Transverse colon (tissue), 4 donors: ENCODE measurements around the gene FAM107B. TPM values are rescaled to one million over a fixed set of nuclear protein-coding genes. Genes with fewer than 3 reads are reported as not detected.

Experiments used
- DNase-seq: peaks from one replicate; pipeline ENCODE4 v3.0.0-alpha.2; 2019
- H3K27ac ChIP-seq, 4 donors: fragments of 200-600 bp; sonication (generic); 2 replicates each; pipeline ENCODE4 v1.5.1; 2016 to 2018; ENCODE audit warnings: inconsistent platforms in 4 of 4
- H3K27me3 ChIP-seq: fragments of 200-600 bp; sonication (generic); 2 replicates; pipeline ENCODE4 v1.5.1; 2017; ENCODE audit warnings: inconsistent platforms
- H3K36me3 ChIP-seq, 4 donors: fragments of 200-600 bp; sonication (generic); 2 replicates each; pipeline ENCODE4 v1.5.1; 2017 to 2019; ENCODE audit warnings: inconsistent platforms in 4 of 4
- H3K4me1 ChIP-seq, 4 donors: fragments of 200-600 bp; sonication (generic); 2 replicates each; pipeline ENCODE4 v1.5.1; 2017 to 2020; ENCODE audit warnings: inconsistent platforms in 4 of 4
- H3K4me3 ChIP-seq, 4 donors: fragments of 200-600 bp; sonication (generic); 1 replicate in 1 of 4; 2 replicates in 3 of 4; pipeline versions ENCODE4 v1.5.1 to v1.6.1; 2017 to 2019; ENCODE audit warnings: inconsistent platforms in 4 of 4
- H3K9me3 ChIP-seq, 2 donors: fragments of 200-600 bp; sonication (generic); 2 replicates each; pipeline ENCODE4 v1.5.1; 2017 to 2019; ENCODE audit warnings: inconsistent platforms in 2 of 2
- CTCF ChIP-seq, 5 experiments: fragments of 200-600 bp in 3 of 5; fragments of 450-650 bp in 2 of 5; sonication (generic) in 3 of 5; IDR thresholded peaks; 1 replicate in 2 of 5; 2 replicates in 3 of 5; pipeline ENCODE4 v1.5.1; 2016 to 2017; ENCODE audit warnings: antibody characterized with exemption in 5 of 5, inconsistent platforms in 3 of 5, mild to moderate bottlenecking in 2 of 5, moderate library complexity in 1 of 5
- EP300 ChIP-seq: sonication (generic); formaldehyde crosslinking; IDR thresholded peaks from one replicate; pipeline ENCODE4 v1.6.1; 2017; ENCODE audit warnings: antibody characterized with exemption, low read depth
- POLR2A ChIP-seq: fragments of 450-650 bp; IDR thresholded peaks from one replicate; pipeline ENCODE4 v1.6.1; 2016; ENCODE audit warnings: antibody characterized with exemption, mild to moderate bottlenecking, moderate library complexity
- POLR2AphosphoS5 ChIP-seq, 3 donors: sonication (generic); formaldehyde crosslinking; IDR thresholded peaks; one replicate each; pipeline ENCODE4 v1.6.1; 2016; ENCODE audit warnings: antibody characterized with exemption in 3 of 3
- WGBS, 2 donors: methylation state at CpG; one replicate each; pipeline ENCODE4 v1.1.5; 2018; ENCODE audit warnings: low coverage in 1 of 2; 5-methylcytosine and 5-hydroxymethylcytosine counted together
- in situ Hi-C, 4 donors: fragments of 200-750 bp; cut with MboI; loops; one replicate each; pipeline versions ENCODE4 v1.15.0 to v1.15.1; 2017; ENCODE audit warnings: low sequenced_read_pairs in 3 of 4, low pct_ligation_motif_present in 1 of 4, low pct_unique_long_range_greater_than_20kb in 1 of 4
- intact Hi-C: fragments of 100-400 bp; cut with DNase I; formaldehyde crosslinking; loops from one replicate; pipeline ENCODE4 v1.15.1; 2023; ENCODE audit warnings: low total_unique reads
- total RNA-seq, 4 donors: library from RNA; depleted of rRNA; stranded (reverse); fragments of >200 nt; gene quantifications; one replicate each; pipeline ENCODE4 v1.1.0, GENCODE V29; 2016

Gene FAM107B
- total RNA-seq, 4 donors from 2014 or later, result 23.9 to 71.0 (median 52.8) TPM

GRCh38 chr10:14560791-14561765 lies 213.6 kb downstream of the FAM107B start:
- Histone ChIP-seq H3K4me1 (peaks cover 4 to 52% (median 17%) of the 10 kb centered on the region in 4 donors), H3K27ac (no peak overlapping the region), H3K9me3 (no peaks in the 10 kb centered on the region), H3K4me3 (no peak overlapping the region), H3K36me3 (no peaks in the 10 kb centered on the region), H3K27me3 (no peaks in the 10 kb centered on the region)
- no peak for DNase-seq
- TF ChIP-seq POLR2A (no peak), EP300 (no peak), POLR2AphosphoS5 (IDR thresholded peaks at IDR 0.05) (no peak), CTCF (IDR thresholded peaks at IDR 0.05) (no peak)
- intact Hi-C loops (no loop called here), in situ Hi-C loops (no loop called here)
- WGBS, 2 donors, result 80 to 81% methylated on average over 10 to 15 of the region's 15 CpGs

DNA sequence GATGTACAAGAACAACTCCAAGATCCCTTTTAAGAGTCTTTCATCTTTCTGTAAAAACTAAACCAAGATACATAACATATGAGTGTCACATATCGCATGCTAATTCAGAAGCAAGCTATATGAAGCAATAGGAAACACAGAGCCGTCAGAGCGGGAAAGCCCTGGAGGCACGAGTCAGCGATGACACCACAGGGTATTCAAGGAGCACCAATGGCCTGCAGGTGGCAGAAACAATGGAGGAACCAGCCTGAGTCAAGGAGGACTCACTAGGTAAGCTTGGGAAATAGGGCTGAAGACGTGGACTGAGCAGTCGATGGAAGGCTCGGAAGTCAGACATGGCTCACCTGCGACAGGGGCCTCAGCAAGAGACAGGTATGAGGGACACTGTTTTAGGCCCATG lies 214.4 kb downstream of the FAM107B start:
- H3K4me1 ChIP-seq, result peaks cover 6 to 58% (median 23%) of the 10 kb centered on the region in 4 donors
- H3K27ac ChIP-seq, result no peak overlapping the region
- no peak overlapping the region for H3K4me3 ChIP-seq
- WGBS, 2 donors, result 66 to 74% methylated on average over 8 to 9 of the region's 9 CpGs
- in situ Hi-C loops (no loop called here), intact Hi-C loops (no loop called here)
- no peaks in the 10 kb centered on the region for H3K9me3 ChIP-seq
- H3K27me3 ChIP-seq, result no peaks in the 10 kb centered on the region
- no peak for DNase-seq
- no peaks in the 10 kb centered on the region for H3K36me3 ChIP-seq
- peak in 1 of 5 experiments; percentile 12 for TF ChIP-seq CTCF (IDR thresholded peaks at IDR 0.05)
- TF ChIP-seq EP300, result no peak
- TF ChIP-seq POLR2A, result no peak
- TF ChIP-seq POLR2AphosphoS5 (IDR thresholded peaks at IDR 0.05), result no peak

DNA sequence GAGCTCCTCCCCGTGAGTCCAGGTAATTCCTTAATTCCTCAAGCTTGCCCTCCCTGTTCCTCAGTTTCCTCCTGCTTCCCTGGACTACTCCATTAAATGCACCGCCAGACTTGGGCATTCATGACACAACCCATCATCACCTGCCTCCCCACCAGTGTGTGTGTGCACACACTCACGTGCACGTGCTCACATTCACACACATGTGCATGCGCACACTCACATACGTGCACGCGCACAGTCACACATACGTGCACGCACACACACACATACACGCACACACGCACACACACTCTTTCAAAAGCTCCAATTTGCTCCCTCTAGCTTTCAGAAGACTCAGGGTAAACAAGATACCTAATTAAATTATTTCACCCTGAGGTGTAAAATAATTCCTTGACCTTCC lies 216.7 kb downstream of the FAM107B start:
- DNase-seq, result no peak
- Histone ChIP-seq H3K27ac (no peak overlapping the region), H3K4me3 (no peak overlapping the region), H3K27me3 (no peaks in the 10 kb centered on the region), H3K9me3 (no peaks in the 10 kb centered on the region), H3K4me1 (peaks cover 22 to 58% (median 33%) of the 10 kb centered on the region in 4 donors), H3K36me3 (no peaks in the 10 kb centered on the region)
- 99 to 100% methylated on average over 6 to 12 of the region's 12 CpGs for WGBS, 2 donors
- TF ChIP-seq POLR2A, result no peak
- no peak for TF ChIP-seq CTCF (IDR thresholded peaks at IDR 0.05)
- no peak for TF ChIP-seq EP300
- no peak for TF ChIP-seq POLR2AphosphoS5 (IDR thresholded peaks at IDR 0.05)
- in situ Hi-C loops, result no loop called here
- intact Hi-C loops, result no loop called here

- no peak for TF ChIP-seq EP300
- TF ChIP-seq CTCF (IDR thresholded peaks at IDR 0.05), result no peak
- TF ChIP-seq POLR2A, result no peak
- TF ChIP-seq POLR2AphosphoS5 (IDR thresholded peaks at IDR 0.05), result no peak
- Histone ChIP-seq H3K4me3 (no peak overlapping the region), H3K27ac (no peak overlapping the region), H3K27me3 (no peaks in the 10 kb centered on the region), H3K9me3 (no peaks in the 10 kb centered on the region), H3K4me1 (peaks cover 25 to 58% (median 35%) of the 10 kb centered on the region in 4 donors), H3K36me3 (no peaks in the 10 kb centered on the region)
- in situ Hi-C loops, result no loop called here
- 92 to 100% methylated on average over 1 to 5 of the region's 5 CpGs for WGBS, 2 donors
- no peak for DNase-seq
- intact Hi-C loops, result no loop called here
Measured at GRCh38 chr10:14557567-14557966, 217.1 kb downstream of the FAM107B start.
